GM23248 (cell line): ENCODE results near the gene RPL27. TPM values are rescaled to one million over a fixed set of nuclear protein-coding genes. Genes with fewer than 3 reads are reported as not detected.

Experiments used
- DNase-seq: peaks from one replicate; pipeline ENCODE4 v3.0.0-alpha.2; 2015
- H2AFZ ChIP-seq: fragments of 200-600 bp; sonication (generic); 2 replicates; pipeline ENCODE4 v1.6.1; 2016; ENCODE audit warnings: antibody characterized with exemption
- H3F3A ChIP-seq: fragments of 200-600 bp; sonication (generic); 2 replicates; pipeline ENCODE4 v1.6.1; 2016; ENCODE audit warnings: mild to moderate bottlenecking, antibody characterized with exemption, mixed run types; ENCODE audit not compliant: insufficient read depth
- H3K27ac ChIP-seq: fragments of 200-600 bp; sonication (generic); 2 replicates; pipeline ENCODE4 v1.5.1; 2016; ENCODE audit warnings: mild to moderate bottlenecking
- H3K27me3 ChIP-seq: fragments of 200-600 bp; sonication (generic); replicated peaks from 2 replicates; pipeline ENCODE4 v1.6.1; 2016; ENCODE audit warnings: mild to moderate bottlenecking; ENCODE audit not compliant: insufficient read depth
- H3K36me3 ChIP-seq: fragments of 200-600 bp; sonication (generic); 2 replicates; pipeline ENCODE4 v1.6.1; 2016; ENCODE audit warnings: low read depth, mild to moderate bottlenecking
- H3K4me1 ChIP-seq: fragments of 200-600 bp; sonication (generic); 2 replicates; pipeline ENCODE4 v1.6.1; 2016; ENCODE audit warnings: mild to moderate bottlenecking; ENCODE audit not compliant: insufficient read depth
- H3K4me2 ChIP-seq: fragments of 200-600 bp; sonication (generic); one replicate; pipeline ENCODE4 v1.6.1; 2016; ENCODE audit warnings: mild to moderate bottlenecking; ENCODE audit not compliant: unreplicated experiment
- H3K4me3 ChIP-seq: fragments of 200-600 bp; sonication (generic); 2 replicates; pipeline ENCODE4 v1.5.1; 2016; ENCODE audit warnings: mild to moderate bottlenecking
- H3K79me2 ChIP-seq: fragments of 200-600 bp; sonication (generic); 2 replicates; pipeline ENCODE4 v1.6.1; 2016; ENCODE audit warnings: mild to moderate bottlenecking; ENCODE audit not compliant: insufficient read depth
- H3K9ac ChIP-seq: fragments of 200-600 bp; sonication (generic); 2 replicates; pipeline ENCODE4 v1.6.1; 2016; ENCODE audit warnings: mild to moderate bottlenecking
- H3K9me2 ChIP-seq: fragments of 200-600 bp; sonication (generic); 2 replicates; pipeline ENCODE4 v1.6.1; 2016; ENCODE audit warnings: mixed run types, mild to moderate bottlenecking, moderate library complexity; ENCODE audit not compliant: insufficient read depth
- H3K9me3 ChIP-seq: fragments of 200-600 bp; sonication (generic); one replicate; pipeline ENCODE4 v1.6.1; 2017; ENCODE audit warnings: low read depth
- H4K20me1 ChIP-seq: fragments of 200-600 bp; sonication (generic); 2 replicates; pipeline ENCODE4 v1.6.0; 2016; ENCODE audit not compliant: insufficient read depth
- EZH2 ChIP-seq: fragments of 200-600 bp; sonication (generic); IDR thresholded peaks from 2 replicates; pipeline ENCODE4 v1.6.1; 2018; ENCODE audit warnings: antibody characterized with exemption, mild to moderate bottlenecking; ENCODE audit not compliant: insufficient read depth, poor library complexity, severe bottlenecking
- EZH2phosphoT487 ChIP-seq: fragments of 200-600 bp; sonication (generic); IDR thresholded peaks from 2 replicates; pipeline ENCODE4 v1.6.1; 2018; ENCODE audit warnings: antibody characterized with exemption, moderate library complexity, mild to moderate bottlenecking, low read depth; ENCODE audit not compliant: insufficient read depth
- WGBS, 2 experiments: methylation state at CpG; one replicate each; pipeline ENCODE4 v1.1.6; 2015 to 2017; ENCODE audit warnings: low lambda C conversion rate in 2 of 2, low coverage in 1 of 2; ENCODE audit errors: missing lambda C conversion rate in 2 of 2; 5-methylcytosine and 5-hydroxymethylcytosine counted together
- in situ Hi-C: fragments of 300-500 bp; cut with MboI; formaldehyde crosslinking; loops from 2 replicates; pipeline ENCODE4 v1.15.0; 2020
- polyA plus RNA-seq: library from polyadenylated mRNA; unstranded; fragments of >200 nt; fragmentation: Nextera tagmentation; extraction: Ambion mirVana; gene quantifications from 2 replicates; pipeline ENCODE4 v1.2.1, GENCODE V29; 2016
- total RNA-seq: library from RNA; depleted of rRNA; stranded (reverse); fragments of >200 nt; shearing (Covaris generic); gene quantifications from 2 replicates; pipeline ENCODE4 v1.2.3, GENCODE V29; 2014

The RPL27 gene
- total and polyA plus RNA-seq, 2 experiments from 2014 or later, result 928 to 1,095 TPM

DNA sequence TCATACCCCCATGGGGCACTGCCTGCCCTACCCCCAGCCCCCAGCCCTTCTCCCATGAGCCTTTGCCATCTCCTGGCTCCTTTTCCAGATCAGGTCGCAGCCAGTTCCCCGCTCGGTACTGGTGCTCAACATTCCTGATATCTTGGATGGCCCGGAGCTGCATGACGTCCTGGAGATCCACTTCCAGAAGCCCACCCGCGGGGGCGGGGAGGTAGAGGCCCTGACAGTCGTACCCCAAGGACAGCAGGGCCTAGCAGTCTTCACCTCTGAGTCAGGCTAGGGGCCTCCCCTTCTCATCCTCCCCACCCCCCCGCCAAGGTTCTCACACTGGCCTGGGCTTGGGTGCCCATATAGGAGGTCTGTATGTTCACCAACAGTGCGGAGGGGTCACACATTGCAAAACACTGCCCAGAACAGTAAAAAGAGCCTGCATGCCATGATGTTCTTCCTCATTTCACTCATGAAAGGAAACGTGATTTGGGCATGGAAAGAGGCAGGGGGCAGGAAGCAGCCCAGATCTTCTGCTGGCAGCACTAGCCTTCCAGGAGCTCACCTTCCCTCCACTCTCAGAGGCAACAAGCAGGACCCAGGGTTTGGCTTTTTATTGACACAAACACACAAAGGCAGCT lies 15.9 kb downstream of the RPL27 start:
- Histone ChIP-seq H3K4me3 (no peak overlapping the region), H3K9me2 (no peaks in the 10 kb centered on the region), H3K4me1 (0 out of 2 replicates have a peak, but pooled peaks cover 7% of the 10 kb centered on the region), H3K79me2 (peaks cover 16% of the 10 kb centered on the region), H3K36me3 (peaks cover 7% of the 10 kb centered on the region; the same call in 1 of the 2 replicates), H3F3A (no peaks in the 10 kb centered on the region), H4K20me1 (no peaks in the 10 kb centered on the region), H3K27me3 (no peaks in the 10 kb centered on the region), H3K27ac (no peak overlapping the region), H3K4me2 (no peak overlapping the region), H3K9ac (no peak overlapping the region), H3K9me3 (no peaks in the 10 kb centered on the region), H2AFZ (no peak overlapping the region)
- 73 to 76% methylated on average over 12 of the region's 12 CpGs for WGBS, 2 experiments
- no peak for TF ChIP-seq EZH2
- TF ChIP-seq EZH2phosphoT487, result no peak
- in situ Hi-C loops, result no loop called here
- DNase-seq, result no peak

DNA sequence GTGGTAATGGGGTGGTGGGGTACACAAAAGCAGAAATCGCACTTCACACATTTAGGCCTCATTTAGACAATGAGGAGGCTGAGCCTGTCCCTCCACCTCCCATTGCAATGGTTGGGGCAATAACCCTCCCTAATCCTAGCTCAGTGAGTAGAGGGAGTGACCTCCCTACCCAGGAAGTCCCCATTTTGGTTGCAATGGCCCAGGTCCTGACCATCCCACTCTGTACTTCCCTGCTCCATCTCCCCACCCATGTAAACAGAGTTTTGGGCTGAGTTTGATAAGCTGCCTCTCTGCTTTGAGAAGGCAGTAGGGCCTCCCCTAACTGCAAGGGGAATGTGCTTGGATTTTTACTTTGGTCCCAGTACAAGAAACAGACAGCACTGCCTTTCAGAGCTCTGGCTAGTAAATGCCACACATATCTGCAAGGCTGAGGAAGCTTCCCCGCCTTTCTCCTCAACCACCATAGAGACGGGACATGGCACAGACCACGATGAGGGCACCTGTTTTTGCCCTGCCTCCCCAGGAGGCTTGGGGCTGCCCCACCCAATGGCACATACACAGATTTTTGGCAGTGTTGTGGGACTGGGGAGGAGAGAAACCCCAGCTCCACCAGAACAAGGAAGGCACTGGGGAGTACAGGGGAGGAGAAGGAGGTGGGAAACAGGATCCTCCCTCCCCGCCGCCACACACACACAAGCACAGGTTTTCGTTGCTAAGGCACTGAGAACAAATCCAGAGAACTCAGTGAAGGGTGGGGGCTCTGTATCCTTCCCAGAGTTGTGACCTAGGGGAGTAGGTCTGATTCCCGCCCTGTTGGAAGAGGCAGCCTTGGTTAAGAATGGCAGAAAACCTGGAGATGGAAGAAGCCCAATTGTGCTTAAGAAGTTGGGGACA lies 16.7 kb downstream of the RPL27 start:
- Histone ChIP-seq H3K36me3 (peaks cover 7% of the 10 kb centered on the region; the same call in 1 of the 2 replicates), H3K4me3 (no peak overlapping the region), H3K4me1 (peaks cover 15% of the 10 kb centered on the region), H3F3A (no peaks in the 10 kb centered on the region), H3K27me3 (no peaks in the 10 kb centered on the region), H3K27ac (no peak overlapping the region), H2AFZ (no peak overlapping the region), H3K9me3 (no peaks in the 10 kb centered on the region), H3K79me2 (peaks cover 22% of the 10 kb centered on the region), H3K9ac (no peak overlapping the region), H4K20me1 (no peaks in the 10 kb centered on the region), H3K9me2 (no peaks in the 10 kb centered on the region), H3K4me2 (no peak overlapping the region)
- WGBS, 2 experiments, result 86% methylated on average over 8 of the region's 8 CpGs
- DNase-seq, result no peak
- in situ Hi-C loops, result no loop called here
- no peak for TF ChIP-seq EZH2phosphoT487

DNA sequence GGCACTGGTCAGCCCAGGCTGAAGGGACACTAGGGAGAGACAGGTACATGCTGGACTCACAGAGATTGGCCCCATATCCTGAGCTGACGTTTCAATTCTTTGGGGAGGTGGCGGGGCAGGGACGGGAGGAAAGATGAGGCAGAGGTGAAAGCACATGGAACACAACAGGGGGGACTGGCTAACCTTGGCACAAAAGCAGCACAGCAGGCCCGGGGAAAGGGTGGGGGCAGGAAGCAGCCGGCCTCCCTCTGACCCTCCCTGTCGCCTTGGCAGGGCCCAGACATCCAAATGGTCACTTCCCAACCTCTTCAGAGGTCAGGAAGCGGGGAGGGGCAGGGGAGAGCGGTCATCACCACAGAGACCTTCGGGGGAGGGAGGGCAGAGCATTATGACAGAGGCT lies 17.4 kb downstream of the RPL27 start:
- H3K27me3 ChIP-seq, result no peaks in the 10 kb centered on the region
- no peaks in the 10 kb centered on the region for H3K9me2 ChIP-seq
- no peak overlapping the region for H3K9ac ChIP-seq
- H4K20me1 ChIP-seq, result no peaks in the 10 kb centered on the region
- no peak for DNase-seq
- H3K79me2 ChIP-seq, result peaks cover 29% of the 10 kb centered on the region
- H3K9me3 ChIP-seq, result no peaks in the 10 kb centered on the region
- in situ Hi-C loops, result no loop called here
- H3K4me1 ChIP-seq, result peaks cover 22% of the 10 kb centered on the region
- no peak overlapping the region for H2AFZ ChIP-seq
- peaks cover 7% of the 10 kb centered on the region; the same call in 1 of the 2 replicates for H3K36me3 ChIP-seq
- H3K4me2 ChIP-seq, result no peak overlapping the region
- no peak for TF ChIP-seq EZH2phosphoT487
- TF ChIP-seq EZH2, result no peak
- H3F3A ChIP-seq, result no peaks in the 10 kb centered on the region
- 74 to 77% methylated on average over 8 to 9 of the region's 9 CpGs for WGBS, 2 experiments
- H3K27ac ChIP-seq, result no peak overlapping the region
- H3K4me3 ChIP-seq, result no peak overlapping the region

DNA sequence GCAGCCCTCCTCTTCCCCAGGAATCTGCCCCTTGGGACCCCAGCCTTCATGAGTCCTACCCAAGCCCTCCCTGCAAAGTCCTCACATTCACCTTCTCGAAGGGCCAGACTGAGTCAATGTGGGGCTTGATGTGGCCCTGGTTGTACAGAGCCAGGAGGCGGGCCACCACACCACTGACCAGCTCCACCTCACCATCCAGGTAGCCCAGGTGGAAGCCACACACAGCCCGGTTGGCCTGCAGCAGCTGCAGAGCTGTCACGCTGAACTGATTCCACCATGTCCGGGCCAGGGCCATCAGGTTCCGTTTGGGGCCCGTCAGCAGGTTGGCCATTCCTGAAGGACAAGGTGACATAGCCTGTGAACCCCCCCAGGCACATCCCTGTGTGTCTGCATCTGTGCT lies 18.0 kb downstream of the RPL27 start:
- TF ChIP-seq EZH2 (no peak), EZH2phosphoT487 (no peak)
- Histone ChIP-seq H3K4me3 (no peak overlapping the region), H3K9me2 (no peaks in the 10 kb centered on the region), H3K36me3 (peaks cover 7% of the 10 kb centered on the region; the same call in 1 of the 2 replicates), H2AFZ (no peak overlapping the region), H3K9ac (no peak overlapping the region), H3F3A (no peaks in the 10 kb centered on the region), H3K79me2 (peaks cover 33% of the 10 kb centered on the region), H4K20me1 (no peaks in the 10 kb centered on the region), H3K9me3 (no peaks in the 10 kb centered on the region), H3K4me2 (no peak overlapping the region), H3K27me3 (no peaks in the 10 kb centered on the region), H3K27ac (no peak overlapping the region), H3K4me1 (peaks cover 25% of the 10 kb centered on the region)
- no peak for DNase-seq
- WGBS, 2 experiments, result 91 to 93% methylated on average over 7 of the region's 7 CpGs
- in situ Hi-C loops, result no loop called here
